GM11168 (cell line): ENCODE results near the gene SLC8A1.
"Not testable (repeated sequence)": the region's sequence is repeated elsewhere in the genome, so short reads cannot be mapped to it uniquely, and the experiment has no call there.

Experiments
- in situ Hi-C: fragments of 300-500 bp; cut with MboI; formaldehyde crosslinking; loops from one replicate; pipeline ENCODE4 v1.12.0; 2022; ENCODE audit warnings: low sequenced_read_pairs; ENCODE audit not compliant: unreplicated experiment

The SLC8A1 gene

GRCh38 chr2:40102447-40102846 is 349.4 kb downstream of the SLC8A1 start:
- in situ Hi-C loops = no loop called here

- in situ Hi-C loops = no loop called here
Observed at GRCh38 chr2:40101131-40101575, 350.7 kb downstream of the SLC8A1 start.

GRCh38 chr2:40100676-40101075 is 351.2 kb downstream of the SLC8A1 start:
- in situ Hi-C loops = no loop called here

- in situ Hi-C loops = no loop called here
Observed at GRCh38 chr2:40098786-40099470, 353.0 kb downstream of the SLC8A1 start.

- in situ Hi-C loops = no loop called here
Observed at GRCh38 chr2:40097691-40098385, 354.1 kb downstream of the SLC8A1 start.

GRCh38 chr2:40096360-40096759 is 355.5 kb downstream of the SLC8A1 start:
- in situ Hi-C loops = no loop called here

GRCh38 chr2:40095000-40095399 is 356.9 kb downstream of the SLC8A1 start:
- in situ Hi-C loops = no loop called here

GRCh38 chr2:40094451-40094850 is 357.4 kb downstream of the SLC8A1 start:
- in situ Hi-C loops = no loop called here

- in situ Hi-C loops = no loop called here
Observed at GRCh38 chr2:40093021-40093675, 358.7 kb downstream of the SLC8A1 start.

GRCh38 chr2:40090044-40090443 is 361.8 kb downstream of the SLC8A1 start:
- in situ Hi-C loops = no loop called here

- in situ Hi-C loops = no loop called here
Observed at GRCh38 chr2:40087927-40088326, 364.0 kb downstream of the SLC8A1 start.

GRCh38 chr2:40087434-40087833 is 364.5 kb downstream of the SLC8A1 start:
- in situ Hi-C loops = no loop called here

GRCh38 chr2:40085786-40086185 is 366.1 kb downstream of the SLC8A1 start:
- in situ Hi-C loops = no loop called here

GRCh38 chr2:40073336-40073735 is 378.6 kb downstream of the SLC8A1 start:
- in situ Hi-C loops = not testable (repeated sequence)

GRCh38 chr2:40072442-40073232 is 379.3 kb downstream of the SLC8A1 start:
- in situ Hi-C loops = no loop called here

- in situ Hi-C loops = no loop called here
Observed at GRCh38 chr2:40062381-40062780, 389.5 kb downstream of the SLC8A1 start.

- in situ Hi-C loops = no loop called here
Observed at GRCh38 chr2:40049781-40050180, 402.1 kb downstream of the SLC8A1 start.

- in situ Hi-C loops = no loop called here
Observed at GRCh38 chr2:40048506-40048905, 403.4 kb downstream of the SLC8A1 start.

- in situ Hi-C loops = no loop called here
Observed at GRCh38 chr2:40047406-40047805, 404.5 kb downstream of the SLC8A1 start.
